SH-SY5Y (cell line): Measurements from ENCODE around the gene CDKL2.

Experiments used
- GATA2 ChIP-seq: IDR thresholded peaks from 2 replicates; pipeline ENCODE4 v1.6.1; 2011; ENCODE audit warnings: mild to moderate bottlenecking, low read depth, low read length
- GATA3 ChIP-seq: IDR thresholded peaks from 2 replicates; pipeline ENCODE4 v1.6.1; 2011; ENCODE audit warnings: low read depth, mild to moderate bottlenecking, low read length, moderate library complexity

GRCh38 chr4:75596061-75596460, 34.3 kb downstream of the CDKL2 start:
- TF ChIP-seq GATA3 (no peak), GATA2 (no peak)
